Activated CD8-positive, alpha-beta memory T cell treated with anti-CD3 and anti-CD28 coated beads for 36 hours (primary cell): ENCODE data around the gene CCDC86. TPM values are rescaled to one million over a fixed set of nuclear protein-coding genes. Genes with fewer than 3 reads are reported as not detected.

Experiments used
- total RNA-seq, 2 experiments: library from RNA; stranded (reverse); gene quantifications; one replicate each; pipeline ENCODE4 v1.2.3, GENCODE V29; 2021

CCDC86 gene
- total RNA-seq, 2 experiments from 2014 or later: 107 to 110 TPM

Other genes starting within 250 kb of the CCDC86 start
- not detected for gene MS4A8, start 142.5 kb upstream of the CCDC86 start, total RNA-seq
- not detected for gene MS4A18, start 117.4 kb upstream of the CCDC86 start, total RNA-seq
- not detected for gene MS4A15, start 85.2 kb upstream of the CCDC86 start, total RNA-seq
- gene MS4A10, start 56.8 kb upstream of the CCDC86 start, total RNA-seq: not detected
- under 1 TPM; 0.15 to 0.19 TPM for gene PTGDR2, start 13.8 kb downstream of the CCDC86 start, total RNA-seq
- not detected for gene ZP1, start 25.4 kb downstream of the CCDC86 start, total RNA-seq
- gene PRPF19, start 64.5 kb downstream of the CCDC86 start, total RNA-seq: 100 to 1,000 TPM; 199 to 204 TPM
- gene TMEM109, start 72.0 kb downstream of the CCDC86 start, total RNA-seq: 100 to 1,000 TPM; 145 to 154 TPM
- 1 to 10 TPM in 1 of 2 experiments, under 1 TPM in 1; 0.99 to 1.1 TPM for gene TMEM132A, start 82.3 kb downstream of the CCDC86 start, total RNA-seq
- gene SLC15A3, start 110.1 kb downstream of the CCDC86 start, total RNA-seq: 1 to 10 TPM in 1 of 2 experiments, under 1 TPM in 1; 0.95 to 2.3 TPM
- gene CD6, start 129.6 kb downstream of the CCDC86 start, total RNA-seq: 100 to 1,000 TPM; 209 to 212 TPM